Peyer's patch (tissue), 4 donors: Measurements from ENCODE around the gene MVP. TPM values are rescaled to one million over a fixed set of nuclear protein-coding genes. Genes with fewer than 3 reads are reported as not detected.
A peak's percentile ranks its signal among the peaks of the same experiment; 100 is the strongest.
"Not testable (repeated sequence)": the region's sequence is repeated elsewhere in the genome, so short reads cannot be mapped to it uniquely, and the experiment has no call there.

ENCODE experiments used
- DNase-seq, 3 donors: peaks; one replicate each; pipeline ENCODE4 v3.0.0-alpha.2; 2017 to 2019
- H3K27ac ChIP-seq, 4 donors: fragments of 200-600 bp; sonication (generic); one replicate each; pipeline ENCODE4 v1.5.1; 2016 to 2019
- H3K27me3 ChIP-seq, 2 donors: fragments of 200-600 bp; sonication (generic); one replicate each; pipeline ENCODE4 v1.5.1; 2019
- H3K36me3 ChIP-seq, 3 donors: fragments of 200-600 bp; sonication (generic); one replicate each; pipeline ENCODE4 v1.5.1; 2016 to 2019
- H3K4me1 ChIP-seq, 4 donors: fragments of 200-600 bp; sonication (generic); one replicate each; pipeline ENCODE4 v1.5.1; 2016 to 2019
- H3K4me3 ChIP-seq, 4 donors: fragments of 200-600 bp; sonication (generic); 1 replicate in 3 of 4; 2 replicates in 1 of 4; pipeline ENCODE4 v1.5.1; 2016 to 2019; ENCODE audit warnings: mild to moderate bottlenecking in 1 of 4
- H3K9me3 ChIP-seq, 4 donors: fragments of 200-600 bp; sonication (generic); one replicate each; pipeline ENCODE4 v1.5.1; 2016 to 2019; ENCODE audit warnings: mild to moderate bottlenecking in 1 of 4
- POLR2A ChIP-seq, 2 donors: fragments of 450-650 bp; IDR thresholded peaks; one replicate each; pipeline ENCODE4 v1.5.1; 2017; ENCODE audit warnings: antibody characterized with exemption in 2 of 2, mild to moderate bottlenecking in 2 of 2, moderate library complexity in 2 of 2
- total RNA-seq, 4 donors: library from RNA; depleted of rRNA; stranded (reverse); fragments of >200 nt; gene quantifications; one replicate each; pipeline ENCODE4 v1.1.0, GENCODE V29; 2016
- TF ChIP-seq, protein P1 (sequence below), 6 experiments: fragments of 450-650 bp in 4 of 6; fragments of 200-600 bp in 2 of 6; sonication (generic) in 1 of 6; IDR thresholded peaks; one replicate each; pipeline ENCODE4 v1.5.1; 2017 to 2019; ENCODE audit warnings: antibody characterized with exemption in 6 of 6, mild to moderate bottlenecking in 3 of 6, moderate library complexity in 1 of 6

The MVP gene
- total RNA-seq, 4 donors from 2014 or later: 222 to 709 (median 645) TPM

- peak; percentile 99 to 100 (median 100) for DNase-seq
- Histone ChIP-seq H3K36me3 (no peaks in the 10 kb centered on the region), H3K9me3 (no peaks in the 10 kb centered on the region), H3K4me3 (peak within 1 kb of the TSS; percentile 78 to 93 (median 81)), H3K4me1 (peaks cover 0 to 23% (median 6%) of the 10 kb centered on the region in 4 donors), H3K27me3 (no peaks in the 10 kb centered on the region), H3K27ac (peak within 1 kb of the TSS; percentile 73 to 88 (median 82))
- TF ChIP-seq, protein P1, sequence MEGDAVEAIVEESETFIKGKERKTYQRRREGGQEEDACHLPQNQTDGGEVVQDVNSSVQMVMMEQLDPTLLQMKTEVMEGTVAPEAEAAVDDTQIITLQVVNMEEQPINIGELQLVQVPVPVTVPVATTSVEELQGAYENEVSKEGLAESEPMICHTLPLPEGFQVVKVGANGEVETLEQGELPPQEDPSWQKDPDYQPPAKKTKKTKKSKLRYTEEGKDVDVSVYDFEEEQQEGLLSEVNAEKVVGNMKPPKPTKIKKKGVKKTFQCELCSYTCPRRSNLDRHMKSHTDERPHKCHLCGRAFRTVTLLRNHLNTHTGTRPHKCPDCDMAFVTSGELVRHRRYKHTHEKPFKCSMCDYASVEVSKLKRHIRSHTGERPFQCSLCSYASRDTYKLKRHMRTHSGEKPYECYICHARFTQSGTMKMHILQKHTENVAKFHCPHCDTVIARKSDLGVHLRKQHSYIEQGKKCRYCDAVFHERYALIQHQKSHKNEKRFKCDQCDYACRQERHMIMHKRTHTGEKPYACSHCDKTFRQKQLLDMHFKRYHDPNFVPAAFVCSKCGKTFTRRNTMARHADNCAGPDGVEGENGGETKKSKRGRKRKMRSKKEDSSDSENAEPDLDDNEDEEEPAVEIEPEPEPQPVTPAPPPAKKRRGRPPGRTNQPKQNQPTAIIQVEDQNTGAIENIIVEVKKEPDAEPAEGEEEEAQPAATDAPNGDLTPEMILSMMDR (IDR thresholded peaks at IDR 0.05): peak; percentile 79 to 90 (median 84)
- peak; percentile 42 to 52 for TF ChIP-seq POLR2A (IDR thresholded peaks at IDR 0.05)
These were observed 29.9 kb upstream of the MVP start, which contains the start of gene KIF22 for GRCh38 chr16:29790183-29790948. KIF22 (plus strand) TSS chr16:29790751; CDS start chr16:29790760, 9 bp downstream.

- H3K36me3 ChIP-seq: no peaks in the 10 kb centered on the region
- peak overlapping the region; percentile 67 to 88 (median 74) for H3K27ac ChIP-seq
- peak overlapping the region; percentile 78 to 93 (median 81) for H3K4me3 ChIP-seq
- H3K27me3 ChIP-seq: no peaks in the 10 kb centered on the region
- H3K4me1 ChIP-seq: peaks cover 0 to 23% (median 4%) of the 10 kb centered on the region in 4 donors
- H3K9me3 ChIP-seq: no peaks in the 10 kb centered on the region
- TF ChIP-seq POLR2A (IDR thresholded peaks at IDR 0.05): no peak
- TF ChIP-seq, protein P1 (IDR thresholded peaks at IDR 0.05): no peak
- DNase-seq: peak in 1 of 3 donors; percentile 49
These were observed 29.1 kb upstream of the MVP start for GRCh38 chr16:29790949-29791844.

GRCh38 chr16:29791845-29792807 lies 28.1 kb upstream of the MVP start:
- Histone ChIP-seq H3K36me3 (peaks cover 0 to 8% (median 0%) of the 10 kb centered on the region in 3 donors), H3K27me3 (no peaks in the 10 kb centered on the region), H3K4me3 (peak overlapping the region in 2 of 4 donors; percentile 82 to 93), H3K9me3 (no peaks in the 10 kb centered on the region), H3K27ac (no peak overlapping the region), H3K4me1 (peaks cover 0 to 23% (median 4%) of the 10 kb centered on the region in 4 donors)
- no peak for DNase-seq
- TF ChIP-seq POLR2A (IDR thresholded peaks at IDR 0.05): no peak
- TF ChIP-seq, protein P1 (IDR thresholded peaks at IDR 0.05): no peak

DNA sequence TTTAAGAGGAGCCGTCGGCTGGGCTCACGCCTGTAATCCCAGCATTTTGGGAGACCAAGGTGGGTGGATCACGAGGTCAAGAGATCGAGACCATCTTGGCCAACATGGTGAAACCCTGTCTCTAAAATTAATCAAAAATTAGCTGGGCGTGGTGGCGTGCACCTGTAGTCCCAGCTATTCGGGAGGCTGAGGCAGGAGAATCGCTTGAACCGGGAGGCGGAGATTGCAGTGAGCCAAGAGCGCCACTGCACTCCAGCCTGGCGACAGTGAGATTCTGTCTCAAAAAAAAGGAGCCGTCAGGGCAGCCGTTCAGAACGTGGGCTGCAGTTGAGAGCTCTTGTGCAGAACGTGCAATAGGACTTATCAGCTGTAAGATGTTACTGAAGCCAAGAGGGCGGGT lies 27.1 kb upstream of the MVP start:
- not testable (repeated sequence) for H3K9me3 ChIP-seq, H3K27ac ChIP-seq, DNase-seq, H3K4me3 ChIP-seq, H3K27me3 ChIP-seq
- Histone ChIP-seq H3K36me3 (peaks cover 0 to 17% (median 0%) of the 10 kb centered on the region in 3 donors), H3K4me1 (peaks cover 0 to 23% (median 4%) of the 10 kb centered on the region in 4 donors)

- H3K9me3 ChIP-seq: no peaks in the 10 kb centered on the region
- peaks cover 0 to 28% (median 0%) of the 10 kb centered on the region in 3 donors for H3K36me3 ChIP-seq
- no peaks in the 10 kb centered on the region for H3K27me3 ChIP-seq
- no peak overlapping the region for H3K4me3 ChIP-seq
- H3K27ac ChIP-seq: no peak overlapping the region
- TF ChIP-seq, protein P1 (IDR thresholded peaks at IDR 0.05): no peak
- TF ChIP-seq POLR2A (IDR thresholded peaks at IDR 0.05): no peak
- DNase-seq: no peak
- peaks cover 0 to 23% (median 4%) of the 10 kb centered on the region in 4 donors for H3K4me1 ChIP-seq
These were observed 26.0 kb upstream of the MVP start for GRCh38 chr16:29794231-29794710.
